AG04449 (cell line): ENCODE data around the gene TSPAN18.

Source experiments
- CTCF ChIA-PET: fragments of 350-600 bp; formaldehyde crosslinking; extraction: SDS; loops from one replicate; lab custom pipeline; 2021; ENCODE audit warnings: antibody characterized with exemption; lab: Yijun Ruan, JAX
- POLR2A ChIA-PET: fragments of 400-600, 350-600 bp; formaldehyde crosslinking; extraction: SDS; loops from one replicate; lab custom pipeline; 2020; ENCODE audit warnings: antibody characterized with exemption, inconsistent platforms; lab: Yijun Ruan, JAX
- DNase-seq: peaks from one replicate; pipeline ENCODE4 v3.0.0-alpha.2; 2010; ENCODE audit warnings: low read depth, low spot score
- H3K4me3 ChIP-seq: 2 replicates; pipeline ENCODE4 v1.5.1; 2011; ENCODE audit warnings: low read depth, mild to moderate bottlenecking, control low read depth, low read length
- CTCF ChIP-seq: IDR thresholded peaks from one replicate; pipeline ENCODE4 v1.5.1; 2011; ENCODE audit warnings: mild to moderate bottlenecking, moderate library complexity, low read length, control low read depth, inconsistent platforms; ENCODE audit not compliant: insufficient read depth; ENCODE audit errors: missing control alignments

The TSPAN18 gene

GRCh38 chr11:44893846-44894617, 167.3 kb downstream of the TSPAN18 start:
- CTCF ChIA-PET = interaction anchor here (0.7 to 7.0 kb wide), 55 partner anchors 8 to 336 kb away, joined by 3 to 112 read pairs (median 4); no protein-coding TSS in a partner anchor
- DNase-seq = no peak
- no peak overlapping the region for H3K4me3 ChIP-seq
- POLR2A ChIA-PET = no interaction called here
- peak; percentile 99 for TF ChIP-seq CTCF

DNA sequence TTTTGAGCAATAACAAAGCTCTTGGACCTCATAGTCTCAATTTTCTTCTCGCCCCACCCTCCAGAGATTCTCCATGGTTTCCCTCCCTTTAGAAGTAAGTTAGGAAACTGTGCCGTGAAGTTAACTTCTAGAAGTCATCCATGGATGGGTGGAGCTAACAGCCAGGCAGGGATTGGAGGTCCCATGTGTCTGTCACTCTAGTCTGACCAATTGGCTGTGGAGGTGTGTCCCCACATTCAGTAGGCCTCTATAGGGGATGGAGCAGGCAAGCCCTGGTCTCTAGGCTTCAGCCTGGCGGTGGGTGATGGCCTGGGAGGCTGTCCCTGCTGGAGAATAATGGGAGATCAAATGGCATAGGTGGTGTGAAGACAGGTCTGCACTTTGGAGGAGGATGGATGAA, 173.2 kb downstream of the TSPAN18 start:
- no peak for TF ChIP-seq CTCF
- DNase-seq = no peak
- H3K4me3 ChIP-seq = no peak overlapping the region
- ChIA-PET CTCF (interaction anchor here (0.8 to 21.0 kb wide), 4 partner anchors 11 to 278 kb away, joined by 3 to 659 read pairs (median 13); partner anchors contain the start of gene TSPAN18), POLR2A (no interaction called here)

GRCh38 chr11:44901120-44901633, 174.4 kb downstream of the TSPAN18 start:
- CTCF ChIA-PET = interaction anchor here (0.9 to 21.0 kb wide), 6 partner anchors 9 to 344 kb away, joined by 3 to 659 read pairs (median 5); no protein-coding TSS in a partner anchor

GRCh38 chr11:44901786-44902185, 175.0 kb downstream of the TSPAN18 start:
- no peak for DNase-seq
- no peak overlapping the region for H3K4me3 ChIP-seq
- POLR2A ChIA-PET = no interaction called here
- CTCF ChIA-PET = interaction anchor here (0.9 to 21.0 kb wide), 7 partner anchors 8 to 345 kb away, joined by 3 to 659 read pairs (median 6); no protein-coding TSS in a partner anchor
- no peak for TF ChIP-seq CTCF

More at GRCh38 chr11:44901120-44901633, 174.4 kb downstream of the TSPAN18 start:
- TF ChIP-seq CTCF = no peak
- POLR2A ChIA-PET = no interaction called here
- DNase-seq = no peak
- no peak overlapping the region for H3K4me3 ChIP-seq

- TF ChIP-seq CTCF = no peak
- POLR2A ChIA-PET = no interaction called here
- CTCF ChIA-PET = interaction anchor here (1.1 to 21.0 kb wide), 3 partner anchors 9 to 281 kb away, joined by 5 to 659 read pairs (median 27); no protein-coding TSS in a partner anchor
- H3K4me3 ChIP-seq = no peak overlapping the region
- no peak for DNase-seq
Observed at GRCh38 chr11:44903035-44903434, 176.3 kb downstream of the TSPAN18 start.

DNA sequence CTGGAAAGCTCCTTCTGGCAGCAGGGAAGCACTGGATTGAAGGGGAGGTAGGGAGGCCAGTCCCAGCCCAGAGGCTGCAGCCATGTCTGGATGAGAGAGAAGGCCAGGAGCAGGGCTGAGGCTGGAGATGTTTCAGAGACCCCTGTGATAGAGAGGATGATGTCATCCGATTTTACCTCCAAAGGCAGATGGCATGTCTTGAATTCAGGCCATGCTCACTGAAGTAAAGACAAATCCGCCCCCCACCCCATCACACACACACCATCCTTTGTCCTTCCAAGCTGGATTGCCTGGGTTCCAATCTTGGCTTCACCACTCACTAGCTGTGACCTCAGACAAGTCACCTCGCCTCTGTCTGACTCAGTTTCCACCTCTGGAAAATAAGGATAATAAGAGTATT, 176.8 kb downstream of the TSPAN18 start:
- H3K4me3 ChIP-seq = no peak overlapping the region
- DNase-seq = no peak
- POLR2A ChIA-PET = no interaction called here
- CTCF ChIA-PET = interaction anchor here (1.1 to 21.0 kb wide), 4 partner anchors 8 to 346 kb away, joined by 5 to 659 read pairs (median 16); no protein-coding TSS in a partner anchor
- no peak for TF ChIP-seq CTCF
